Panc1 (cell line): ENCODE results near the gene AKAP9. TPM values are rescaled to one million over a fixed set of nuclear protein-coding genes. Genes with fewer than 3 reads are reported as not detected.

ENCODE experiments used
- ATAC-seq: fragments of 200-7000 bp; cut with Tn5 transposase; 2 replicates; pipeline ENCODE4 v1.9.1; 2020; ENCODE audit warnings: mild to moderate bottlenecking, moderate library complexity
- BruUV-seq: library from RNA; stranded (reverse); fragments of 400-500 nt; replicated peaks from 2 replicates; lab custom pipeline; 2021; lab: Mats Ljungman, UMichigan
- CTCF ChIA-PET: fragments of 300-600 bp; sonication (Branson Sonifier 250); formaldehyde crosslinking; loops from one replicate; lab custom pipeline; 2022; ENCODE audit warnings: antibody characterized with exemption; lab: Charles Lee
- POLR2A ChIA-PET: fragments of 300-600 bp; sonication (Branson Sonifier 250); formaldehyde crosslinking; loops from one replicate; lab custom pipeline; 2022; ENCODE audit warnings: antibody characterized with exemption; lab: Charles Lee
- DNase-seq: peaks from one replicate; pipeline ENCODE4 v3.0.0-alpha.2; 2010; ENCODE audit warnings: low read depth, low spot score
- H3K27ac ChIP-seq: 2 replicates; pipeline ENCODE4 v1.5.1; 2011; ENCODE audit warnings: mild to moderate bottlenecking, low read length, inconsistent platforms
- H3K27me3 ChIP-seq: fragments of 200-500 bp; sonication (Bioruptor generic); 2 replicates; pipeline ENCODE4 v1.6.0; 2014; ENCODE audit warnings: low read length, inconsistent platforms; ENCODE audit not compliant: control insufficient read depth, insufficient read depth
- H3K36me3 ChIP-seq: fragments of 200-500 bp; sonication (Bioruptor generic); 2 replicates; pipeline ENCODE4 v1.5.1; 2014; ENCODE audit warnings: inconsistent platforms, mild to moderate bottlenecking, low read length, moderate library complexity; ENCODE audit not compliant: control insufficient read depth, insufficient read depth
- H3K4me1 ChIP-seq: 2 replicates; pipeline ENCODE4 v1.5.1; 2011; ENCODE audit warnings: inconsistent platforms, mild to moderate bottlenecking, low read length, moderate library complexity; ENCODE audit not compliant: control insufficient read depth, insufficient read depth
- H3K4me3 ChIP-seq, 2 experiments: 2 replicates each; pipeline ENCODE4 v1.5.1; 2011 to 2012; ENCODE audit warnings: low read depth in 2 of 2, low read length in 2 of 2, mild to moderate bottlenecking in 2 of 2, inconsistent platforms in 1 of 2, moderate library complexity in 1 of 2
- H3K9me3 ChIP-seq: fragments of 200-500 bp; sonication (Bioruptor generic); 2 replicates; pipeline ENCODE4 v1.5.1; 2014; ENCODE audit warnings: low read depth, mild to moderate bottlenecking, inconsistent platforms, low read length, moderate library complexity; ENCODE audit not compliant: control insufficient read depth, insufficient read depth
- POLR2AphosphoS5 ChIP-seq: IDR thresholded peaks from 2 replicates; pipeline ENCODE4 v1.6.1; 2012; ENCODE audit warnings: mild to moderate bottlenecking, low read depth, low read length, moderate library complexity
- SIN3A ChIP-seq: IDR thresholded peaks from 2 replicates; pipeline ENCODE4 v1.6.1; 2012; ENCODE audit warnings: low read depth, mild to moderate bottlenecking, low read length, moderate library complexity, borderline replicate concordance; ENCODE audit not compliant: insufficient read depth
- TCF7L2 ChIP-seq: IDR thresholded peaks from 2 replicates; pipeline ENCODE4 v1.6.1; 2011; ENCODE audit warnings: mild to moderate bottlenecking, low read depth, low read length, inconsistent platforms
- in situ Hi-C: cut with HindIII; loops from 2 replicates; pipeline ENCODE4 v1.10.0; 2016; ENCODE audit warnings: low sequenced_read_pairs, low pct_unique_long_range_greater_than_20kb
- intact Hi-C: fragments of 100-400 bp; cut with micrococcal nuclease; formaldehyde crosslinking; loops from one replicate; pipeline ENCODE4 v1.10.0; 2022; ENCODE audit not compliant: unreplicated experiment
- total RNA-seq: library from RNA; stranded (reverse); gene quantifications from one replicate; pipeline ENCODE4 v1.2.1, GENCODE V29; 2021; ENCODE audit not compliant: unreplicated experiment
- TF ChIP-seq, protein P1 (sequence below): fragments of 450-650 bp; IDR thresholded peaks from 2 replicates; pipeline ENCODE4 v1.5.1; 2017; ENCODE audit warnings: mild to moderate bottlenecking
- TF ChIP-seq, protein P2 (sequence below), 2 experiments: IDR thresholded peaks; 2 replicates each; pipeline ENCODE4 v1.6.1; 2011 to 2012; ENCODE audit warnings: low read depth in 2 of 2, control low read depth in 1 of 2, low read length in 1 of 2, mild to moderate bottlenecking in 1 of 2, moderate library complexity in 1 of 2; ENCODE audit not compliant: insufficient read depth in 1 of 2

Gene AKAP9
- total RNA-seq, 1 experiment from 2014 or later = 31.6 TPM

DNA sequence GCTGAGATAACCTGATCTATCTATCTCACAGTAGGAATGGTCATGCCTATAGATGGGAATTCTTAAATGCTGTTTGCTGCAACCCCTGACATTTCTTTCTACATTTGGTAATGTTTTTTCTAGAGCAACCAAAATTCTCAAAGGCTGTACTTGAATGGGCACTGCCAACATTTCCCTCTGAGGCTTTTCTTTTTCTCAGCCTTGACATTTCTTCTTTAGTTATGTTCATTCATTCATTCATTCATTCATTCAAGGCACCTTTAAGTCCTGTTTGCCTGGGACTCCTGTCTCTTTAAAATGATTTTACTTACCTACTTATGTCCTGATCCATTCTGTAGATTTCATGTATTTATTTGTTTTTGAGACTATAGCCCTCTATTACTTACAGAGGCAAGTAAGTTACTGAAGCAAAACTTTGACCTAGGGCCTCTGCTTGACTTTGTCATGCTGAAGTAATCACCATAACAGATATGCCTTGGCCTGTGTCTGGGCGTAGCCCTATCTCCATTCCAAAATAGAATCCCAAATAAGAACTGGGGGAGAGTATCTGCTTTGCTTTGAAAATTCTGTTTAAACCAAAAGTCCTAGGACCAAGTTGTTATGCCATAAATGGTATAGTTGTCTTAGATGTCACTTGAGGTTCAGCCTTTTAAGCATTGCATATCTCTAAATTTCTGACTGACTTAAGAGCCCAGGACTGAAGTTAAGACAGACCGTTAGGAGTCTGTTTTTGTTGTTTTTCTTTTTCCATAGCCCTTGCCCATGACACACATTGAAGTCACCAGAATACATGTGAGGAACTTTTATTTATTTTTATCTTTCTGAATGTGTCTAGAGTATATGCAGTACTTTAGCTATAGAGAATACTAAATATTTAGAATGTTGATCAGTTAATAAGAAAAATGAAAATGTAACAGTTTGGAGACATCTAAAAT lies 59.2 kb downstream of the AKAP9 start:
- DNase-seq (no peak), ATAC-seq (no peak)
- no peaks in the 10 kb centered on the region for H3K4me1 ChIP-seq
- intact Hi-C loops (no loop called here), in situ Hi-C loops (no loop called here)
- POLR2A ChIA-PET = no interaction called here
- H3K27me3 ChIP-seq = no peaks in the 10 kb centered on the region
- no TSS peak for BruUV-seq
- peaks cover 2% of the 10 kb centered on the region for H3K36me3 ChIP-seq
- H3K27ac ChIP-seq = no peak overlapping the region
- H3K4me3 ChIP-seq = no peak overlapping the region
- CTCF ChIA-PET = no interaction called here
- no peak for TF ChIP-seq TCF7L2
- no peak for TF ChIP-seq POLR2AphosphoS5
- TF ChIP-seq, protein P1, sequence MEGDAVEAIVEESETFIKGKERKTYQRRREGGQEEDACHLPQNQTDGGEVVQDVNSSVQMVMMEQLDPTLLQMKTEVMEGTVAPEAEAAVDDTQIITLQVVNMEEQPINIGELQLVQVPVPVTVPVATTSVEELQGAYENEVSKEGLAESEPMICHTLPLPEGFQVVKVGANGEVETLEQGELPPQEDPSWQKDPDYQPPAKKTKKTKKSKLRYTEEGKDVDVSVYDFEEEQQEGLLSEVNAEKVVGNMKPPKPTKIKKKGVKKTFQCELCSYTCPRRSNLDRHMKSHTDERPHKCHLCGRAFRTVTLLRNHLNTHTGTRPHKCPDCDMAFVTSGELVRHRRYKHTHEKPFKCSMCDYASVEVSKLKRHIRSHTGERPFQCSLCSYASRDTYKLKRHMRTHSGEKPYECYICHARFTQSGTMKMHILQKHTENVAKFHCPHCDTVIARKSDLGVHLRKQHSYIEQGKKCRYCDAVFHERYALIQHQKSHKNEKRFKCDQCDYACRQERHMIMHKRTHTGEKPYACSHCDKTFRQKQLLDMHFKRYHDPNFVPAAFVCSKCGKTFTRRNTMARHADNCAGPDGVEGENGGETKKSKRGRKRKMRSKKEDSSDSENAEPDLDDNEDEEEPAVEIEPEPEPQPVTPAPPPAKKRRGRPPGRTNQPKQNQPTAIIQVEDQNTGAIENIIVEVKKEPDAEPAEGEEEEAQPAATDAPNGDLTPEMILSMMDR = no peak
- no peak for TF ChIP-seq SIN3A
- TF ChIP-seq, protein P2, sequence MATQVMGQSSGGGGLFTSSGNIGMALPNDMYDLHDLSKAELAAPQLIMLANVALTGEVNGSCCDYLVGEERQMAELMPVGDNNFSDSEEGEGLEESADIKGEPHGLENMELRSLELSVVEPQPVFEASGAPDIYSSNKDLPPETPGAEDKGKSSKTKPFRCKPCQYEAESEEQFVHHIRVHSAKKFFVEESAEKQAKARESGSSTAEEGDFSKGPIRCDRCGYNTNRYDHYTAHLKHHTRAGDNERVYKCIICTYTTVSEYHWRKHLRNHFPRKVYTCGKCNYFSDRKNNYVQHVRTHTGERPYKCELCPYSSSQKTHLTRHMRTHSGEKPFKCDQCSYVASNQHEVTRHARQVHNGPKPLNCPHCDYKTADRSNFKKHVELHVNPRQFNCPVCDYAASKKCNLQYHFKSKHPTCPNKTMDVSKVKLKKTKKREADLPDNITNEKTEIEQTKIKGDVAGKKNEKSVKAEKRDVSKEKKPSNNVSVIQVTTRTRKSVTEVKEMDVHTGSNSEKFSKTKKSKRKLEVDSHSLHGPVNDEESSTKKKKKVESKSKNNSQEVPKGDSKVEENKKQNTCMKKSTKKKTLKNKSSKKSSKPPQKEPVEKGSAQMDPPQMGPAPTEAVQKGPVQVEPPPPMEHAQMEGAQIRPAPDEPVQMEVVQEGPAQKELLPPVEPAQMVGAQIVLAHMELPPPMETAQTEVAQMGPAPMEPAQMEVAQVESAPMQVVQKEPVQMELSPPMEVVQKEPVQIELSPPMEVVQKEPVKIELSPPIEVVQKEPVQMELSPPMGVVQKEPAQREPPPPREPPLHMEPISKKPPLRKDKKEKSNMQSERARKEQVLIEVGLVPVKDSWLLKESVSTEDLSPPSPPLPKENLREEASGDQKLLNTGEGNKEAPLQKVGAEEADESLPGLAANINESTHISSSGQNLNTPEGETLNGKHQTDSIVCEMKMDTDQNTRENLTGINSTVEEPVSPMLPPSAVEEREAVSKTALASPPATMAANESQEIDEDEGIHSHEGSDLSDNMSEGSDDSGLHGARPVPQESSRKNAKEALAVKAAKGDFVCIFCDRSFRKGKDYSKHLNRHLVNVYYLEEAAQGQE (IDR thresholded peaks at IDR 0.05; ENCODE audit: insufficient read depth in 1 of 2, low read depth in 2 of 2, low read length in 1 of 2) = no peak
- H3K9me3 ChIP-seq = no peaks in the 10 kb centered on the region

DNA sequence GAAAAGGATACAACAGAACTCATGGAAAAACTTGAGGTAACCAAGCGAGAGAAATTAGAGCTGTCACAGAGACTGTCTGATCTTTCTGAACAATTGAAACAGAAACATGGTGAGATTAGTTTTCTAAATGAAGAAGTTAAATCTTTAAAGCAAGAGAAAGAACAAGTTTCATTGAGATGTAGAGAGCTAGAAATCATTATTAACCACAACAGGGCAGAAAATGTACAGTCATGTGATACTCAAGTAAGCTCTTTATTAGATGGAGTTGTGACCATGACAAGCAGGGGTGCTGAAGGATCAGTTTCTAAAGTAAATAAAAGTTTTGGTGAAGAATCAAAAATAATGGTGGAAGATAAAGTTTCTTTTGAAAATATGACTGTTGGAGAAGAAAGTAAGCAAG lies 62.1 kb downstream of the AKAP9 start:
- no peaks in the 10 kb centered on the region for H3K9me3 ChIP-seq
- no peaks in the 10 kb centered on the region for H3K4me1 ChIP-seq
- intact Hi-C loops (no loop called here), in situ Hi-C loops (no loop called here)
- no peak overlapping the region for H3K4me3 ChIP-seq
- no peaks in the 10 kb centered on the region for H3K27me3 ChIP-seq
- no peak for DNase-seq
- peaks cover 2% of the 10 kb centered on the region for H3K36me3 ChIP-seq
- CTCF ChIA-PET = no interaction called here
- no TSS peak for BruUV-seq
- H3K27ac ChIP-seq = no peak overlapping the region
- no peak for ATAC-seq
- POLR2A ChIA-PET = interaction anchor here (0.6 kb wide), 1 partner anchor 47 kb away, joined by 6 read pairs; no protein-coding TSS in a partner anchor
- TF ChIP-seq, protein P2 (IDR thresholded peaks at IDR 0.05; ENCODE audit: insufficient read depth in 1 of 2, low read depth in 2 of 2, low read length in 1 of 2) = no peak
- TF ChIP-seq TCF7L2 = no peak
- no peak for TF ChIP-seq SIN3A
- no peak for TF ChIP-seq POLR2AphosphoS5
- TF ChIP-seq, protein P1 = no peak
